Stomach (tissue), 9 donors: ENCODE results near the gene AVPR1A. TPM values are rescaled to one million over a fixed set of nuclear protein-coding genes. Genes with fewer than 3 reads are reported as not detected.
A peak's percentile ranks its signal among the peaks of the same experiment; 100 is the strongest.

ENCODE experiments used
- DNase-seq, 2 donors: peaks; one replicate each; pipeline versions ENCODE4 v3.0.0 to v3.0.0-alpha.2; 2013 to 2019
- H3K27ac ChIP-seq, 5 donors: fragments of 200-600 bp in 4 of 5; sonication (generic) in 4 of 5; one replicate each; pipeline ENCODE4 v1.5.1; 2013 to 2019; ENCODE audit warnings: mild to moderate bottlenecking in 1 of 5, moderate library complexity in 1 of 5
- H3K27me3 ChIP-seq, 3 donors: fragments of 200-600 bp; sonication (generic); one replicate each; pipeline ENCODE4 v1.5.1; 2017 to 2019; ENCODE audit warnings: mixed run types in 1 of 3
- H3K36me3 ChIP-seq, 4 donors: fragments of 200-600 bp; sonication (generic); 1 replicate in 3 of 4; 2 replicates in 1 of 4; pipeline ENCODE4 v1.5.1; 2016 to 2019
- H3K4me1 ChIP-seq, 4 donors: fragments of 200-600 bp; sonication (generic); one replicate each; pipeline ENCODE4 v1.5.1; 2016 to 2019
- H3K4me3 ChIP-seq, 4 donors: fragments of 200-600 bp; sonication (generic) in 3 of 4; one replicate each; pipeline ENCODE4 v1.5.1; 2016 to 2019; ENCODE audit warnings: mild to moderate bottlenecking in 1 of 4
- H3K9me3 ChIP-seq, 4 donors: fragments of 200-600 bp; sonication (generic); one replicate each; pipeline ENCODE4 v1.5.1; 2016 to 2019
- EP300 ChIP-seq: sonication (generic); formaldehyde crosslinking; IDR thresholded peaks from one replicate; pipeline ENCODE4 v1.6.1; 2017; ENCODE audit warnings: antibody characterized with exemption
- POLR2A ChIP-seq, 4 donors: fragments of 450-650 bp; IDR thresholded peaks; one replicate each; pipeline ENCODE4 v1.6.1; 2016; ENCODE audit warnings: antibody characterized with exemption in 4 of 4, control low read depth in 2 of 4, mild to moderate bottlenecking in 1 of 4, moderate library complexity in 1 of 4
- POLR2AphosphoS5 ChIP-seq, 3 donors: sonication (generic); formaldehyde crosslinking; IDR thresholded peaks; one replicate each; pipeline ENCODE4 v1.6.1; 2016; ENCODE audit warnings: antibody characterized with exemption in 3 of 3
- WGBS, 5 donors: extraction: QIAGEN DNeasy Blood & Tissue Kit in 3 of 5; methylation state at CpG; one replicate each; pipeline versions ENCODE4 v1.1.5 to v1.1.7; 2013 to 2018; 5-methylcytosine and 5-hydroxymethylcytosine counted together
- intact Hi-C: fragments of 100-400 bp; cut with DNase I; formaldehyde crosslinking; loops from one replicate; pipeline ENCODE4 v1.15.1; 2023; ENCODE audit warnings: low total_unique reads
- polyA plus RNA-seq, 3 donors: library from polyadenylated mRNA; stranded (reverse); fragments of 200-250 nt; gene quantifications; one replicate each; pipeline ENCODE4 v1.2.3, GENCODE V29; 2013
- total RNA-seq, 5 donors: library from RNA; depleted of rRNA; stranded (reverse); fragments of >200 nt; gene quantifications; one replicate each; pipeline versions ENCODE4 v1.1.0 to v1.2.3, GENCODE V29; 2014 to 2016
- TF ChIP-seq, protein P1 (sequence below), 7 experiments: fragments of 450-650 bp in 4 of 7; fragments of 200-600 bp in 3 of 7; sonication (generic) in 3 of 7; IDR thresholded peaks; one replicate each; pipeline ENCODE4 v1.5.1; 2016 to 2019; ENCODE audit warnings: antibody characterized with exemption in 7 of 7, control low read depth in 2 of 7, mild to moderate bottlenecking in 1 of 7
- donor health status: healthy with polysubstance abuse.
- donor health status: Bipolar disorder and iron deficiency.
- donor health status: healthy.

Gene AVPR1A
- total and polyA plus RNA-seq, 8 donors = 0.15 to 20.9 (median 2.9) TPM; not detected in 1

DNA sequence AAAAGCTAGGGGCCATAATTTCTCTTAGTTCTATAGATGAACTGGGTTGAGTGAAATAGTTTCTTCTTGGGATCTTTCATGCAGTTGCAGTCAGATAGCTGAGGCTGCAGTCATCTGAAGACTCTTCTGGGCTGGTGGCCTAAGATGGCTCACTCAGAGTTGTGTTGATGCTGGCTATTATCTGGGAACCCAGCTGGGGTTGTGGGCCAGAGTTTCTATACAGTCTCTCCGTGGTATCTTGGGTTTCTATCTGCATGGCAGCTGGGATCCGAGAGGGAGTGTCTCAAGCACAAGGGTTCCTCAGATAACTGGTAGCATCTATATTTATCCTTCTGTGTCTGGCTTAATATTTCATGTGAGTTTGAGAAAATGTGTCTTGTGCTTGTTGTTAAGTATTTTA lies 21.1 kb downstream of the AVPR1A start:
- Histone ChIP-seq H3K9me3 (no peaks in the 10 kb centered on the region), H3K27me3 (peaks cover 0 to 13% (median 0%) of the 10 kb centered on the region in 3 donors), H3K4me1 (no peaks in the 10 kb centered on the region), H3K36me3 (no peaks in the 10 kb centered on the region), H3K4me3 (no peak overlapping the region), H3K27ac (no peak overlapping the region)
- TF ChIP-seq EP300 = no peak
- no peak for TF ChIP-seq POLR2AphosphoS5 (IDR thresholded peaks at IDR 0.05)
- no peak for TF ChIP-seq POLR2A (IDR thresholded peaks at IDR 0.05)
- TF ChIP-seq, protein P1, sequence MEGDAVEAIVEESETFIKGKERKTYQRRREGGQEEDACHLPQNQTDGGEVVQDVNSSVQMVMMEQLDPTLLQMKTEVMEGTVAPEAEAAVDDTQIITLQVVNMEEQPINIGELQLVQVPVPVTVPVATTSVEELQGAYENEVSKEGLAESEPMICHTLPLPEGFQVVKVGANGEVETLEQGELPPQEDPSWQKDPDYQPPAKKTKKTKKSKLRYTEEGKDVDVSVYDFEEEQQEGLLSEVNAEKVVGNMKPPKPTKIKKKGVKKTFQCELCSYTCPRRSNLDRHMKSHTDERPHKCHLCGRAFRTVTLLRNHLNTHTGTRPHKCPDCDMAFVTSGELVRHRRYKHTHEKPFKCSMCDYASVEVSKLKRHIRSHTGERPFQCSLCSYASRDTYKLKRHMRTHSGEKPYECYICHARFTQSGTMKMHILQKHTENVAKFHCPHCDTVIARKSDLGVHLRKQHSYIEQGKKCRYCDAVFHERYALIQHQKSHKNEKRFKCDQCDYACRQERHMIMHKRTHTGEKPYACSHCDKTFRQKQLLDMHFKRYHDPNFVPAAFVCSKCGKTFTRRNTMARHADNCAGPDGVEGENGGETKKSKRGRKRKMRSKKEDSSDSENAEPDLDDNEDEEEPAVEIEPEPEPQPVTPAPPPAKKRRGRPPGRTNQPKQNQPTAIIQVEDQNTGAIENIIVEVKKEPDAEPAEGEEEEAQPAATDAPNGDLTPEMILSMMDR (IDR thresholded peaks at IDR 0.05) = no peak
- WGBS, 5 donors = 72 to 82% (median 75%) methylated on average over 2 of the region's 2 CpGs
- DNase-seq = no peak
- intact Hi-C loops = no loop called here

DNA sequence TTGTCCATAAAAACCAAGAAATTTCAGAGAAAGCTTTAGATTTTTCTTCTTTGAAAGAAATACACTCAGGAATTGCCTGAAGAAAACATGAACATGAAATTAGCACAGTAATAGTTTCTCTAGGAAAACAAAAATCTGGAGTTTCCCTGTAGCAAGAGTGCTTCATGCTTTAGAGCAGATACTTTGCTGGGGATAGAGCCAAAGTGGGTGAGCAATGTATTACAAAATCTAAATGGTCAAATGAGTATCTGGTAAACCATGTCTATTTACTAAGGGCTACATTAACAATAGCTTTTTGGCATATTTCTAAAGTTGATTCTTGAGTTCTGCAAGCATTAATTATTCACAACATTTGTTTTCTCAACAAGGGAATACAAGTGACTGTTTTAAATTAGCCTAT lies 26.2 kb downstream of the AVPR1A start:
- TF ChIP-seq POLR2AphosphoS5 (IDR thresholded peaks at IDR 0.05) = no peak
- no peak for TF ChIP-seq EP300
- TF ChIP-seq, protein P1 (IDR thresholded peaks at IDR 0.05) = no peak
- TF ChIP-seq POLR2A (IDR thresholded peaks at IDR 0.05) = no peak
- intact Hi-C loops = no loop called here

DNA sequence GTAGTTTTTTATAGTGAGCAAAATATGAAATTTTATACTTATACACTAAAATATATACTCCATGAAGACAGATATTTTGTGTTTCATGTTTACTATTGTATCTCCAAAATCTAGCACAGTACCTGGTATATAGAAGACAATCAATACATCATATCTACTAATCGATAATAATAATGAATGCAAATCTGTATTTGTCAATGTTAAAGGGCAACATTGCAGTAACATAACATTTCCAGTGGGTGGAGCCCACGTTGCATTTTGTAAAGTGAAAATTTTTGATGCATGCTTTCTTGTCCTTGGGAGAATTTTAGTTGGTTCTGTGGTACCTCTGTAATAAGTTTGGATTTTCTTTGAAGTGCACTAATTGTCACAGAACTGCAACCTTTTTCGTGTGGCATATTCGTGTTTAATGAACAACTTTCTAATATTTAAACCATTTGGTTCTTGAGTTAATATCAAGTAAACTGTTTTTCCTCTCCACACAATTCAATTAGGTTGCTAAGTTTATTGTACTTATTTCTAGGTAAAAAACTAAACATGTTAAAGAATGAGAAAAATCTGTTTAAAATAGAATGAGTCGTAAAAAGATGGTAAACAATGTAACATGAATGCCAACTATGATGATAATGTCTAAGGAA lies 47.4 kb downstream of the AVPR1A start:
- intact Hi-C loops = loop anchor here (10.0 kb wide), 1 partner anchor 171 kb away; no protein-coding TSS in a partner anchor
- WGBS, 5 donors = 4 to 8% (median 6%) methylated on average over 5 of the region's 5 CpGs
- no peaks in the 10 kb centered on the region for H3K9me3 ChIP-seq
- H3K27ac ChIP-seq = no peak overlapping the region
- peak in 1 of 2 donors; percentile 59 for DNase-seq
- no peak overlapping the region for H3K4me3 ChIP-seq
- no peaks in the 10 kb centered on the region for H3K36me3 ChIP-seq
- no peak for TF ChIP-seq EP300
- TF ChIP-seq, protein P1 (IDR thresholded peaks at IDR 0.05) = peak in 5 of 7 experiments; percentile 55 to 79 (median 72)
- H3K27me3 ChIP-seq = no peaks in the 10 kb centered on the region
- no peaks in the 10 kb centered on the region for H3K4me1 ChIP-seq

More for the DNA sequence above, 26.2 kb downstream of the AVPR1A start:
- H3K4me1 ChIP-seq = no peaks in the 10 kb centered on the region
- no peak overlapping the region for H3K4me3 ChIP-seq
- no peaks in the 10 kb centered on the region for H3K36me3 ChIP-seq
- H3K9me3 ChIP-seq = no peaks in the 10 kb centered on the region
- no peak for DNase-seq
- H3K27ac ChIP-seq = no peak overlapping the region
- H3K27me3 ChIP-seq = peaks cover 0 to 13% (median 0%) of the 10 kb centered on the region in 3 donors

DNA sequence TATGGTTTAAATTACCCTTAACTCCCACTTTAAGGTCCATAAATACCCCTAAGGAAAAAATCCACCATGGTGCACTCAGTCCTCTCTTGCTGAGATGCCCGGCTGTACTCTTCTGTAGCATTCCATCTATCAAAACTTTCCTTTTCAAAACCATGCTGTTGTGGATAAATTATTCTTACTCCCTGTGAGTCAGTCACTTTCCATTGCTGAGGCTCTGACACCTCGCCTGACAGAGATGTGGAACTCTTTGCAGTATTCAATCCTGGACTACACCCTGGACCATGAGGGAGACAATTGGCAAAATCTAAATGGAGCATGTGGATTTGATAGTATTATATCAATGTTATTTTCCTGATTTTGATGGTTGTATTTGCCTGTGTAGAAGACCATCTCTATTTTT lies 49.1 kb downstream of the AVPR1A start:
- no peaks in the 10 kb centered on the region for H3K36me3 ChIP-seq
- no peaks in the 10 kb centered on the region for H3K27me3 ChIP-seq
- DNase-seq = no peak
- no peak overlapping the region for H3K4me3 ChIP-seq
- intact Hi-C loops = loop anchor here (10.0 kb wide), 1 partner anchor 173 kb away; no protein-coding TSS in a partner anchor
- TF ChIP-seq, protein P1 (IDR thresholded peaks at IDR 0.05) = no peak
- TF ChIP-seq POLR2AphosphoS5 (IDR thresholded peaks at IDR 0.05) (no peak), EP300 (no peak), POLR2A (IDR thresholded peaks at IDR 0.05) (no peak)
- 73 to 88% (median 83%) methylated on average over 2 of the region's 2 CpGs for WGBS, 5 donors
- H3K27ac ChIP-seq = no peak overlapping the region
- H3K4me1 ChIP-seq = no peaks in the 10 kb centered on the region
- no peaks in the 10 kb centered on the region for H3K9me3 ChIP-seq
